ENCODE results near the gene DUOXA1. TPM values are rescaled to one million over a fixed set of nuclear protein-coding genes. Genes with fewer than 3 reads are reported as not detected.

The DUOXA1 gene
- total and polyA plus RNA-seq, 2 experiments from 2014 or later = not detected

- no peaks in the 10 kb centered on the region for H3K9me3 Mint-ChIP-seq
- Histone ChIP-seq H3K27ac (ENCODE audit: low read depth) (no peak overlapping the region), H3K27me3 (ENCODE audit: insufficient read depth) (no peaks in the 10 kb centered on the region), H2AFZ (no peak overlapping the region), H3K4me3 (no peak overlapping the region), H4K20me1 (replicated peaks; ENCODE audit: insufficient read depth) (no peaks in the 10 kb centered on the region), H3K4me1 (ENCODE audit: insufficient read depth) (no peaks in the 10 kb centered on the region), H3K4me2 (no peak overlapping the region), H3F3A (replicated peaks; ENCODE audit: low read depth) (no peaks in the 10 kb centered on the region), H3K79me2 (replicated peaks; ENCODE audit: insufficient read depth) (no peaks in the 10 kb centered on the region), H3K9me2 (ENCODE audit: insufficient read depth) (no peaks in the 10 kb centered on the region), H3K36me3 (ENCODE audit: insufficient read depth) (no peaks in the 10 kb centered on the region)
- H3K27ac Mint-ChIP-seq = no peak overlapping the region
- H3K36me3 Mint-ChIP-seq (ENCODE audit: low read depth) = no peaks in the 10 kb centered on the region
- DNase-seq (ENCODE audit: low spot score) (no peak), ATAC-seq (no peak)
- no peaks in the 10 kb centered on the region for H3K4me1 Mint-ChIP-seq
- TF ChIP-seq EZH2phosphoT487 (IDR thresholded peaks at IDR 0.05; ENCODE audit: unreplicated experiment) = no peak
- TF ChIP-seq CTCF (conservative IDR thresholded peaks at IDR 0.05; ENCODE audit: low read depth in 2 of 2) = no peak
- TF ChIP-seq JUNB (IDR thresholded peaks at IDR 0.05; ENCODE audit: unreplicated experiment) = no peak
- no peak for TF ChIP-seq REST (IDR thresholded peaks at IDR 0.05; ENCODE audit: unreplicated experiment)
- no peak for TF ChIP-seq CREB1 (CRISPR knock-in tag; IDR thresholded peaks at IDR 0.05; ENCODE audit: low read depth)
- no peak for TF ChIP-seq ZNF462 (CRISPR knock-in tag; IDR thresholded peaks at IDR 0.05)
- no peak for TF ChIP-seq ZNF114 (CRISPR knock-in tag; IDR thresholded peaks at IDR 0.05)
- no peak for TF ChIP-seq ETS1 (IDR thresholded peaks at IDR 0.05)
- no peak for TF ChIP-seq EZH2 (IDR thresholded peaks at IDR 0.05; ENCODE audit: low read depth, unreplicated experiment)
- no peak for TF ChIP-seq STAT1 (IDR thresholded peaks at IDR 0.05; ENCODE audit: unreplicated experiment)
- no peak for TF ChIP-seq ZNF331 (CRISPR knock-in tag; IDR thresholded peaks at IDR 0.05; ENCODE audit: low read depth)
- no peak for TF ChIP-seq POLR2AphosphoS5 (IDR thresholded peaks at IDR 0.05; ENCODE audit: low read depth)
- no peak for TF ChIP-seq NANOG (IDR thresholded peaks at IDR 0.05; ENCODE audit: borderline replicate concordance)
- H3K4me3 Mint-ChIP-seq = no peak overlapping the region
- peaks cover 2% of the 10 kb centered on the region for H3K27me3 Mint-ChIP-seq (ENCODE audit: insufficient read depth, low read depth, poor library complexity)
Observed at GRCh38 chr15:45088801-45089711, 40.6 kb downstream of the DUOXA1 start.
